Stimulated activated CD8-positive, alpha-beta memory T cell treated with anti-CD3 and anti-CD28 coated beads, Interleukin-4, amount 100 ng/mL, for 1 hour (primary cell): ENCODE measurements around the gene TMCC3.
"Not testable (repeated sequence)": the region's sequence is repeated elsewhere in the genome, so short reads cannot be mapped to it uniquely, and the experiment has no call there.

Source experiments
- DNase-seq, 2 donors: peaks; one replicate each; pipeline ENCODE4 v3.0.0-alpha.2; 2020; ENCODE audit warnings: low read depth in 2 of 2, low spot score in 1 of 2

TMCC3 gene

GRCh38 chr12:94575645-94576403, 74.5 kb downstream of the TMCC3 start:
- DNase-seq = no peak

GRCh38 chr12:94575024-94575423, 75.3 kb downstream of the TMCC3 start:
- DNase-seq = no peak

GRCh38 chr12:94571556-94571955, 78.8 kb downstream of the TMCC3 start:
- no peak for DNase-seq

GRCh38 chr12:94570161-94570560, 80.2 kb downstream of the TMCC3 start:
- no peak for DNase-seq

GRCh38 chr12:94567761-94568160, 82.6 kb downstream of the TMCC3 start:
- DNase-seq = no peak

GRCh38 chr12:94566345-94566744, 84.0 kb downstream of the TMCC3 start:
- no peak for DNase-seq

- DNase-seq = no peak
Measured at GRCh38 chr12:94565683-94566082, 84.7 kb downstream of the TMCC3 start.

- no peak for DNase-seq
Measured at GRCh38 chr12:94563286-94563685, 87.1 kb downstream of the TMCC3 start.

- DNase-seq = no peak
Measured at GRCh38 chr12:94561943-94562411, 88.4 kb downstream of the TMCC3 start.

- DNase-seq = no peak
Measured at GRCh38 chr12:94560431-94561221, 89.7 kb downstream of the TMCC3 start.

GRCh38 chr12:94558612-94559011, 91.7 kb downstream of the TMCC3 start:
- no peak for DNase-seq

- DNase-seq = no peak
Measured at GRCh38 chr12:94557746-94558295, 92.5 kb downstream of the TMCC3 start.

- no peak for DNase-seq
Measured at GRCh38 chr12:94555687-94556086, 94.7 kb downstream of the TMCC3 start.

GRCh38 chr12:94553875-94554274, 96.5 kb downstream of the TMCC3 start:
- no peak for DNase-seq

- no peak for DNase-seq
Measured at GRCh38 chr12:94553130-94553519, 97.2 kb downstream of the TMCC3 start.

GRCh38 chr12:94551810-94552209, 98.5 kb downstream of the TMCC3 start:
- no peak for DNase-seq

GRCh38 chr12:94550964-94551363, 99.4 kb downstream of the TMCC3 start:
- DNase-seq = no peak

- not testable (repeated sequence) for DNase-seq
Measured at GRCh38 chr12:94548833-94549232, 101.5 kb downstream of the TMCC3 start.

- DNase-seq = no peak
Measured at GRCh38 chr12:94545935-94546771, 104.2 kb downstream of the TMCC3 start.

- no peak for DNase-seq
Measured at GRCh38 chr12:94544355-94544754, 106.0 kb downstream of the TMCC3 start.

- DNase-seq = no peak
Measured at GRCh38 chr12:94538318-94538717, 112.0 kb downstream of the TMCC3 start.
